B cell (primary cell): Measurements from ENCODE around the gene IFIT5. TPM values are rescaled to one million over a fixed set of nuclear protein-coding genes. Genes with fewer than 3 reads are reported as not detected.
"Not testable (repeated sequence)": the region's sequence is repeated elsewhere in the genome, so short reads cannot be mapped to it uniquely, and the experiment has no call there.

Experiments used
- ATAC-seq: fragments of 200-7000 bp; cut with Tn5 transposase; one replicate; pipeline ENCODE4 v1.10.0; 2021; ENCODE audit warnings: low read depth, mild to moderate bottlenecking, moderate number of reproducible peaks, moderate library complexity
- CTCF ChIA-PET: fragments of 350-600 bp; sonication (Branson Sonifier 250); formaldehyde crosslinking; loops from one replicate; lab custom pipeline; 2021; ENCODE audit warnings: antibody characterized with exemption, inconsistent platforms; lab: Charles Lee
- POLR2A ChIA-PET: fragments of 350-600 bp; sonication (Branson Sonifier 250); formaldehyde crosslinking; loops from one replicate; lab custom pipeline; 2021; ENCODE audit warnings: antibody characterized with exemption; lab: Charles Lee
- DNase-seq: peaks from one replicate; pipeline ENCODE4 v3.0.0; 2013
- H2AFZ ChIP-seq: 2 replicates; pipeline ENCODE4 v1.6.1; 2012; ENCODE audit warnings: mild to moderate bottlenecking, low read depth, low read length; ENCODE audit not compliant: insufficient read depth, poor library complexity, severe bottlenecking
- H3K27ac ChIP-seq, 2 donors: 1 replicate in 1 of 2; 2 replicates in 1 of 2; pipeline ENCODE4 v1.5.1; 2012 to 2013; ENCODE audit warnings: low read length in 2 of 2, mild to moderate bottlenecking in 2 of 2, moderate library complexity in 1 of 2
- H3K27me3 ChIP-seq, 4 experiments: fragments of 200-600 bp in 1 of 4; sonication (generic) in 1 of 4; replicated peaks in 1 of 4; 1 replicate in 2 of 4; 2 replicates in 2 of 4; pipeline versions ENCODE4 v1.6.1 to v1.7.0; 2013 to 2016; ENCODE audit warnings: low read length in 3 of 4, mild to moderate bottlenecking in 2 of 4, mixed read lengths in 1 of 4, moderate library complexity in 1 of 4; ENCODE audit not compliant: insufficient read depth in 4 of 4, control insufficient read depth in 3 of 4; ENCODE audit errors: control extremely low read depth in 1 of 4
- H3K36me3 ChIP-seq, 2 experiments: replicated peaks in 1 of 2; 1 replicate in 1 of 2; 2 replicates in 1 of 2; pipeline versions ENCODE4 v1.6.1 to v1.7.1; 2013; ENCODE audit warnings: low read length in 1 of 2; ENCODE audit not compliant: insufficient read depth in 2 of 2, control insufficient read depth in 1 of 2; ENCODE audit errors: control extremely low read depth in 1 of 2, extremely low read depth in 1 of 2
- H3K4me1 ChIP-seq, 2 donors: fragments of 200-600 bp in 1 of 2; sonication (generic) in 1 of 2; 1 replicate in 1 of 2; 2 replicates in 1 of 2; pipeline versions ENCODE4 v1.5.1 to v1.6.1; 2013 to 2017; ENCODE audit warnings: low read length in 2 of 2; ENCODE audit not compliant: control insufficient read depth in 2 of 2, insufficient read depth in 2 of 2
- H3K4me2 ChIP-seq: replicated peaks from 2 replicates; pipeline ENCODE3; 2012; ENCODE audit warnings: mild to moderate bottlenecking, low read depth, low read length; ENCODE audit not compliant: poor library complexity, severe bottlenecking
- H3K4me3 ChIP-seq, 5 experiments: fragments of 200-600 bp in 1 of 5; sonication (generic) in 1 of 5; 1 replicate in 3 of 5; 2 replicates in 2 of 5; pipeline versions ENCODE4 v1.5.1 to v1.7.0; 2011 to 2016; ENCODE audit warnings: low read length in 4 of 5, mild to moderate bottlenecking in 4 of 5, low read depth in 2 of 5, control low read depth in 1 of 5, moderate library complexity in 1 of 5; ENCODE audit not compliant: insufficient read depth in 1 of 5; ENCODE audit errors: control extremely low read depth in 1 of 5, extremely low read depth in 1 of 5
- H3K79me2 ChIP-seq: fragments of 200-600 bp; sonication (generic); one replicate; pipeline ENCODE4 v1.6.0; 2016; ENCODE audit warnings: low read length; ENCODE audit not compliant: control insufficient read depth, insufficient read depth
- H3K9ac ChIP-seq: fragments of 200-600 bp; sonication (generic); 2 replicates; pipeline ENCODE4 v1.6.1; 2017; ENCODE audit warnings: mild to moderate bottlenecking, low read length, moderate library complexity
- H3K9me3 ChIP-seq, 3 donors: one replicate each; pipeline versions ENCODE4 v1.6.1 to v1.7.1; 2013; ENCODE audit warnings: low read length in 2 of 3; ENCODE audit not compliant: control insufficient read depth in 2 of 3, insufficient read depth in 1 of 3; ENCODE audit errors: control extremely low read depth in 1 of 3
- H4K20me1 ChIP-seq: 2 replicates; pipeline ENCODE4 v1.6.0; 2012; ENCODE audit warnings: mild to moderate bottlenecking, low read length; ENCODE audit not compliant: insufficient read depth, control insufficient read depth, poor library complexity, severe bottlenecking
- H3K27ac Mint-ChIP-seq: one replicate; pipeline ENCODE4 v1.8.0; 2021; ENCODE audit warnings: mixed read lengths
- H3K27me3 Mint-ChIP-seq: one replicate; pipeline ENCODE4 v1.8.0; 2021; ENCODE audit warnings: mixed read lengths
- H3K4me1 Mint-ChIP-seq: one replicate; pipeline ENCODE4 v1.8.0; 2021; ENCODE audit warnings: mixed read lengths
- H3K4me3 Mint-ChIP-seq: one replicate; pipeline ENCODE4 v1.8.0; 2021; ENCODE audit warnings: mixed read lengths
- H3K9me3 Mint-ChIP-seq: one replicate; pipeline ENCODE4 v1.8.0; 2022; ENCODE audit warnings: mixed read lengths; ENCODE audit not compliant: insufficient read depth
- EZH2 ChIP-seq: IDR thresholded peaks from 2 replicates; pipeline ENCODE4 v1.6.1; 2012; ENCODE audit warnings: borderline replicate concordance, low read depth, mild to moderate bottlenecking, moderate library complexity, low read length; ENCODE audit not compliant: insufficient read depth, poor library complexity, severe bottlenecking
- WGBS: methylation state at CpG from one replicate; pipeline ENCODE4 v1.1.5; 2013; ENCODE audit warnings: missing lambda C conversion rate; ENCODE audit not compliant: insufficient coverage; 5-methylcytosine and 5-hydroxymethylcytosine counted together
- intact Hi-C: fragments of 100-400 bp; cut with micrococcal nuclease; formaldehyde crosslinking; loops from one replicate; pipeline ENCODE4 v1.10.0; 2022
- polyA plus RNA-seq: library from polyadenylated mRNA; depleted of rRNA; stranded (reverse); fragments of >200 nt; gene quantifications from 2 replicates; pipeline ENCODE4 v1.2.3, GENCODE V29; 2012
- total RNA-seq, 2 donors: library from RNA; stranded (reverse); fragments of 120-200 nt in 1 of 2; gene quantifications; 1 replicate in 1 of 2; 2 replicates in 1 of 2; pipeline versions ENCODE4 v1.2.3 to v1.2.4, GENCODE V29; 2013 to 2022
- TF ChIP-seq, protein P1 (sequence below): fragments of 200-600 bp; IDR thresholded peaks from one replicate; pipeline ENCODE4 v1.8.0; 2022; ENCODE audit warnings: antibody characterized with exemption, mild to moderate bottlenecking

Gene IFIT5
- total and polyA plus RNA-seq, 2 donors (not counting 1 experiment from before 2014, with no cell fraction given): 7.0 to 23.2 TPM

DNA sequence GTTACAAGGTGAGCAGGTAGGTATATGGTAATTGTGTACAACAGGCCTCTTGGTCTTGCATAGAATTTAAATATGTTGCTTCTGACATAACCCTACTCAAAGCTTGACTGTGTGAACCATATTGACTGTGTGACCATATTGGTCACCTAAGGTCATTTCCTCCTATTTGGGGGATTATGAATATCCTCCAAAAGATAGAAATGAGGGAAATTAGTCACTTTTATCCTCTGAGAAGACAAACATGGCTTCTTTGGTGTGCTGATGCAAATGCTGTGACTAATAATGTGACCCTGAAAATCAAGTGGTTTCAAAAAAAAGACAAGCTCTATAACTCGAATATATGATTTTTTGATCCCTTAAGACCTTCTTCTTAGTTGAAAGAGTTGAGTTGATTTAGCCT lies 27.9 kb downstream of the IFIT5 start:
- Histone ChIP-seq H3K36me3 (no peaks in the 10 kb centered on the region), H3K79me2 (no peaks in the 10 kb centered on the region), H3K4me1 (no peaks in the 10 kb centered on the region), H3K27ac (no peak overlapping the region), H3K4me3 (no peak overlapping the region), H4K20me1 (no peaks in the 10 kb centered on the region), H3K9ac (no peak overlapping the region), H3K27me3 (peaks cover 0 to 7% (median 3%) of the 10 kb centered on the region in 4 experiments), H3K9me3 (peaks cover 0 to 7% (median 1%) of the 10 kb centered on the region in 3 donors), H3K4me2 (no peak overlapping the region), H2AFZ (no peak overlapping the region)
- H3K4me1 Mint-ChIP-seq: no peaks in the 10 kb centered on the region
- ATAC-seq (no peak), DNase-seq (no peak)
- WGBS: no CpG with 5 or more reads among the region's 1 CpG
- ChIA-PET CTCF (no interaction called here), POLR2A (no interaction called here)
- peaks cover 45% of the 10 kb centered on the region for H3K27me3 Mint-ChIP-seq
- intact Hi-C loops: no loop called here
- TF ChIP-seq, protein P1, sequence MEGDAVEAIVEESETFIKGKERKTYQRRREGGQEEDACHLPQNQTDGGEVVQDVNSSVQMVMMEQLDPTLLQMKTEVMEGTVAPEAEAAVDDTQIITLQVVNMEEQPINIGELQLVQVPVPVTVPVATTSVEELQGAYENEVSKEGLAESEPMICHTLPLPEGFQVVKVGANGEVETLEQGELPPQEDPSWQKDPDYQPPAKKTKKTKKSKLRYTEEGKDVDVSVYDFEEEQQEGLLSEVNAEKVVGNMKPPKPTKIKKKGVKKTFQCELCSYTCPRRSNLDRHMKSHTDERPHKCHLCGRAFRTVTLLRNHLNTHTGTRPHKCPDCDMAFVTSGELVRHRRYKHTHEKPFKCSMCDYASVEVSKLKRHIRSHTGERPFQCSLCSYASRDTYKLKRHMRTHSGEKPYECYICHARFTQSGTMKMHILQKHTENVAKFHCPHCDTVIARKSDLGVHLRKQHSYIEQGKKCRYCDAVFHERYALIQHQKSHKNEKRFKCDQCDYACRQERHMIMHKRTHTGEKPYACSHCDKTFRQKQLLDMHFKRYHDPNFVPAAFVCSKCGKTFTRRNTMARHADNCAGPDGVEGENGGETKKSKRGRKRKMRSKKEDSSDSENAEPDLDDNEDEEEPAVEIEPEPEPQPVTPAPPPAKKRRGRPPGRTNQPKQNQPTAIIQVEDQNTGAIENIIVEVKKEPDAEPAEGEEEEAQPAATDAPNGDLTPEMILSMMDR: no peak
- no peak for TF ChIP-seq EZH2
- H3K9me3 Mint-ChIP-seq: peaks cover 3% of the 10 kb centered on the region
- H3K27ac Mint-ChIP-seq: no peak overlapping the region
- no peak overlapping the region for H3K4me3 Mint-ChIP-seq

DNA sequence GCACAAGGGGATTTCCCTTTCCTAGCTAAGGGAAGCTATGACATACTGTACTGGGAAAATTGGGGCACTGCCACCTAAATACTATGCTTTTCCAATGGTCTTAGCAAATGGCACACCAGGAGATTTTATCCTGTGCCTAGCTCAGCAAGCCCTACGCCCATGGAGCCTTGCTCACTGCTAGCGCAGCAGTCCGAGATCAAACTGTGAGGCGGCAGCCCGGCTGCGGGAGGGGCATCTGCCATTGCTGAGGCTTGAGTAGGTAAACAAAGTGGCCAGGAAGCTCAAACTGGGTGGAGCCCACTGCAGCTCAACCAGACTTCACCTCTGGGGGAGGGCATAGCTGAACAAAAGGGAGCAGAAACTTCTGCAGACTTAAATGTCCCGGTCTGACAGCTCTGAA lies 30.5 kb downstream of the IFIT5 start:
- H3K79me2 ChIP-seq, H3K9ac ChIP-seq, POLR2A ChIA-PET, ATAC-seq, DNase-seq, intact Hi-C loops, H3K4me1 ChIP-seq, H3K36me3 ChIP-seq, H3K4me3 Mint-ChIP-seq, H3K4me1 Mint-ChIP-seq, H3K4me2 ChIP-seq, H3K27me3 ChIP-seq, H3K27ac Mint-ChIP-seq, H3K9me3 ChIP-seq, H3K4me3 ChIP-seq, H2AFZ ChIP-seq, H3K27ac ChIP-seq, H4K20me1 ChIP-seq, H3K9me3 Mint-ChIP-seq: not testable (repeated sequence)
- H3K27me3 Mint-ChIP-seq: peaks cover 35% of the 10 kb centered on the region
- CTCF ChIA-PET: interaction anchor here (1.2 kb wide), 1 partner anchor 15 kb away, joined by 3 read pairs; no protein-coding TSS in a partner anchor
- WGBS: 93% methylated on average over 7 of the region's 7 CpGs
